Measurements from ENCODE around the gene RHBDL3.
A peak's percentile ranks its signal among the peaks of the same experiment; 100 is the strongest.
"Not testable (repeated sequence)": the region's sequence is repeated elsewhere in the genome, so short reads cannot be mapped to it uniquely, and the experiment has no call there.

Gene RHBDL3

DNA sequence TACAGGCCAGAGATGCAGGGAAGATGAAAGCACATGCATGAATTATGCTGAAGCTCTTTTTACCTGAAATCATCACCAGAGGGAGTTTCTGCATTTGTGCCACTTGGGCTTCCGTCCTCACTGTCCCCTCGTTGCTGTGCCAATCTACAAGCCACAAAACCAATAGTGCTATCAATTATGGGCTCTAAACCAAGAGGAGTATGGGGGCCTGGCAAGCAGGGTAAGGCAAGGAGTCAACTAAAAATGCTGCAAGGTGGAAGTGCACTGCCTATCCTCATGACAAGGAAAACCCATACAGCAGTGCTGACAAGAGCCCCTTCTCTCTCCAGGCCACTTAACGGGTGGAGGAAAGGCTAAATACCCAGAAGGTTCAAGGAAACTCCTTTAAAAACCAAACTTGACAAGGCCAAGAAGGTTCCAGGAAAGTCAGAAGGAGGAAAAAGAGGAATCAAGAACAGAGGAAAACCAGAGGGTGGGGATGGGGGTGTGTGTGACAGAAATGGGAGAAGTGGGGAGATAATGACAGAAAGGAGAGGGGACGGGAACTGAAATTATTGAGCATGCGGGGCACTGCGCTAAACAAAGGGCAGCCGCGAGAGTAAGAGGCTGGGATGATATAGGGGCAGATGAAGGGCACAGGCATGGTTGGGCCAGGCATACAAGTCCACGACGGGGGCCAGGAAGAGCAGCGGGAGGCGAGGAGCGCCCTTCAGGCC, 75.7 kb downstream of the RHBDL3 start:
- H3K4me3 Mint-ChIP-seq = peak overlapping the region; percentile 93 to 96
- ATAC-seq (replicated peaks) (peak; percentile 66 to 67), DNase-seq (no peak)
- H3K9me3 Mint-ChIP-seq = no peaks in the 10 kb centered on the region
- H3K36me3 Mint-ChIP-seq = peaks cover 7 to 11% of the 10 kb centered on the region in 2 donors
- no peaks in the 10 kb centered on the region for H3K27me3 Mint-ChIP-seq
- H3K27ac Mint-ChIP-seq = peak overlapping the region; percentile 97
- peaks cover 12 to 20% of the 10 kb centered on the region in 2 donors for H3K4me1 Mint-ChIP-seq

DNA sequence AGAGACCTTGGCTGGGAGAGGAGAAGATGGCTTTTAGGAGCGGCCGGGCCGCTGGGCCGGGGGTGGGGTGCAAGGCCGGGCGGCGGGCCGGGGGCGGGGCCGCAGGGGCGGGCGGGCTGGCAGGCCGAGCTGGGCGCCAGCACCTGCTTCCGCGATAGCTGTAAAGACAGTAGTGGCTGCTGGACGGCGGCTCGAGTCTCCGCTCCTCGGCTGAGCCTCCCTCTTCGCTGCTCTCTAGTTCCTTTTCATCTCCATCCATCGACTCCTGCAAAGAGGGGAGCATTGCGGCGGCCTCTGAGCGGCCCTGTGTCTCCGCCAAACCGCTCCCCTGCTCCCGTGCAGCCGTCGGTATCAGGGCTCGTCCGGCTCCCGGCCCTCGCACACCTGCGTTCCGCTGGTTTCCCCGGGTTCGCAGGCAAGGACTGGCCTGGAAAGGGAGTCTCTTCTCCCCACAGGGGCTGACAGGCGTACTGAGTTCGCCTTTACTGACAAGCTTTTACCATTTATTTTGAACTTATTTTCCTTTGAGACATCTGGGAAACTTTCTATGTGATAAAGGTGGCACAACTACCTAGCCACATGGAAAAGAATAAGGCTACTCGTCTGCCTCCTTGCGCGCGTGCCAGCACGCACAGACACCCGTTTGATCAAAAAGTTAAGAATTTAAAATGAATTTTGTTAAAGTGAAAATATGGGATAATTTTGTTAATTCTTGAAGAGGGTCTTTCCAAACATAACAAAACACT, 76.4 kb downstream of the RHBDL3 start, which contains the start of gene C17orf75:
Gene C17orf75, minus strand, starts transcription at position 317 of the 746 bp plus-strand sequence. Its CDS starts 34 bp downstream, at position 283.
- no peaks in the 10 kb centered on the region for H3K27me3 Mint-ChIP-seq

DNA sequence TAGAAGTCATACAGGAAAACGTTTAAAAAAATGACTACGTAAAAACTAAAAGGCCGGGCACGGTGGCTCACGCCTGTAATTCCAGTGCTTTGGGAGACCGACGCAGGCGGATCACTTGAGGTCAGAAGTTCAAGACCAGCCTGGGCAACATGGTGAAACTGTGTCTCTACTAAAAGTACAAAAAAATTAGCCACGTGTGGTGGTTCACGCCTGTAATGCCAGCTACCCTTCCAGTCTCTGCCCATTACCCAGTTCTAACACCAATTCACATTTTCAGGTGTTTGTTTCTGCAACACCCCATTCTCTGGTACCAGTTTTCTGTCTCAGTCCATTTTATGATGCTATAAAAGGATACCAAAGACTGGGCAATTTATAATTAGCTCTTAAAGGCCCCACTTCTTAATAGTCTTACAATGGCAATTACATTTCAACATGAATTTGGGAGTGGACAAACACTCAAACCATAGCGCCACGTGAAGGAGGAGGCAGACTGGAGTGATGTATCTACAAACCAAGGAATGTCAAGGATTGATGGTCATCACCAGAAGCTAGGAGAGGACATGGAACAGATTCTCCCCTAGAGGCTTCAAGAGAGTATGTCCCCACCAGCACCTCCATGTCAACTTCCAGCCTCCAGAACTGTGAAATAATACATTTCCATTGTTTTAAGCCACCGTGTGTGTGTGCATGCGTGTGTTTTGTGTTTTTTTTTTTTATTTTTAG, 77.1 kb downstream of the RHBDL3 start:
- ATAC-seq (replicated peaks) = no peak
- no peak for DNase-seq
- Mint-ChIP-seq H3K36me3 (peaks cover 2 to 8% of the 10 kb centered on the region in 2 donors), H3K27ac (peak overlapping the region; percentile 95), H3K27me3 (no peaks in the 10 kb centered on the region), H3K4me1 (peaks cover 12 to 20% of the 10 kb centered on the region in 2 donors), H3K4me3 (peak overlapping the region; percentile 93 to 96), H3K9me3 (no peaks in the 10 kb centered on the region)

More for the DNA sequence above, 76.4 kb downstream of the RHBDL3 start, which contains the start of gene C17orf75:
- peak within 1 kb of the TSS; percentile 97 for H3K27ac Mint-ChIP-seq
- peak within 1 kb of the TSS; percentile 93 to 96 for H3K4me3 Mint-ChIP-seq
- H3K4me1 Mint-ChIP-seq = peaks cover 12 to 20% of the 10 kb centered on the region in 2 donors
- peaks cover 7 to 11% of the 10 kb centered on the region in 2 donors for H3K36me3 Mint-ChIP-seq
- DNase-seq (peak; percentile 79), ATAC-seq (replicated peaks) (peak; percentile 92 to 94)
- no peaks in the 10 kb centered on the region for H3K9me3 Mint-ChIP-seq

DNA sequence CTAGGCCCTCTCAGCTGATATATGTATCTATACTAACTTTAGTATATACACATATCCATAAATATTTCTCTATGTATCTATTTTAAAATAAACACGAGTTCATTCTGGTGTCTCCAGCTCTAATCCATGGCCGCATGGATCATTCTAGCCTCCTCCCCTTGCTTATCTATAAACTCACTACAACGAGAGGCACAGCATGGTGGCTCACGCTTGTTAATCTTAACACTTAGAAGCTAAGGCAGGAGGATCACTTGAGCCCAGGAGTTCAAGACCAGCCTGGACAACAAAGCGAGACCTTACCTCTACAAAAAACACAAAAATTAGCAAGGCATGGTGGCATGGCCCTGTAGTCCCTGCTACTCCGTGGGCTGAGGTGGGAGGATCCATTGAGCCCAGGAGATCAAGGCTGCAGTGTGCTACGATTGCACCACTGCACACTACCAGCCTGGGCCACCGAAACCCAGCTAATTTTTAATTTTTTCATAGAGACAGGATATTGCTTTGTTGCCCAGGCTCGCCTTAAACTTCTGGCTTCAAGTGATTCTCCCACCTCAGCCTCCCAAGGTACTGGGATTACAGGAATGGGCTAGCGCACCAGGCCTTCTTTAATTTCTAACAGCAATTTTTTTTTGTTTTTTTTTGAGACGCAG, 80.4 kb downstream of the RHBDL3 start:
- H3K9me3 Mint-ChIP-seq = no peaks in the 10 kb centered on the region
- peaks cover 12 to 13% of the 10 kb centered on the region in 2 donors for H3K36me3 Mint-ChIP-seq
- H3K4me3 Mint-ChIP-seq = no peak overlapping the region
- ATAC-seq (replicated peaks) (no peak), DNase-seq (no peak)
- no peaks in the 10 kb centered on the region for H3K27me3 Mint-ChIP-seq
- H3K4me1 Mint-ChIP-seq = peaks cover 10 to 30% of the 10 kb centered on the region in 2 donors
- H3K27ac Mint-ChIP-seq = no peak overlapping the region

DNA sequence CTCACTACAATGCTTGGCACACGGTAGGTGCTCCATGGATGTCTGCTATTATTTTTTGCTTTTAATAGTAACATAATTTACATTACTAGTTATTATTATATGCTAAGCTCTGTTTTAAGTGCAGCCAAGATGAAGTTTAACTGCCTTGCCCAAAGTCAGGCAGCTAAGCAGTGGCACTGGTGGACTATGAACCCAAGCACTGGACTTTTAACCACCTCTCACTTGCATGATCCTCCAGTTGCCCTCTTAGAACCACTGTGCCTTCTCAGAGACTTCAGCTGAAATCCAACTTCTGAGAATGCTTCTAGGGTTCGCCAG, 82.8 kb downstream of the RHBDL3 start:
- no peaks in the 10 kb centered on the region for H3K9me3 Mint-ChIP-seq
- H3K4me1 Mint-ChIP-seq = peaks cover 2 to 15% of the 10 kb centered on the region in 2 donors
- peaks cover 13 to 17% of the 10 kb centered on the region in 2 donors for H3K36me3 Mint-ChIP-seq
- no peaks in the 10 kb centered on the region for H3K27me3 Mint-ChIP-seq
- H3K27ac Mint-ChIP-seq = peak overlapping the region; percentile 65
- DNase-seq = no peak
- ATAC-seq (replicated peaks) = no peak
- peak overlapping the region in 1 of 2 donors; percentile 50 for H3K4me3 Mint-ChIP-seq

DNA sequence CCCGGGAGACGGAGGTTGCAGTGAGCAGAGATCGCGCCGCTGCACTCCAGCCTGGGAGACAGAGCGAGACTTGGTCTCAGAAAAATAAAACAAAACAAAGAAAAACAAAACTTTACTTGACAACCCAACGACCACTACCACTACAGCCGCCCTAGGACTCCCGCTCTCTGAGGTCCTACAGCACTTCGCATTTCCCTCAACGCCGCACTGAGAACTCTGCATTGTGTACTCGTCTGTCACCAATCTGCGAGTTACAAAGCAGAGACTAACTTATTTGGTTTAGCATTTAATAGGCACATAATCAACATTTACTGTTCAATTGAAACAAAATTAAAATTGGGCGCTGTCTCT, 83.8 kb downstream of the RHBDL3 start:
- DNase-seq (no peak), ATAC-seq (replicated peaks) (peak in 1 of 2 donors; percentile 20)
- peak overlapping the region; percentile 99 for H3K27ac Mint-ChIP-seq
- no peaks in the 10 kb centered on the region for H3K27me3 Mint-ChIP-seq
- peaks cover 19 to 23% of the 10 kb centered on the region in 2 donors for H3K36me3 Mint-ChIP-seq
- H3K4me3 Mint-ChIP-seq = peak overlapping the region; percentile 92 to 94
- H3K9me3 Mint-ChIP-seq = no peaks in the 10 kb centered on the region
- H3K4me1 Mint-ChIP-seq = peaks cover 2 to 22% of the 10 kb centered on the region in 2 donors

DNA sequence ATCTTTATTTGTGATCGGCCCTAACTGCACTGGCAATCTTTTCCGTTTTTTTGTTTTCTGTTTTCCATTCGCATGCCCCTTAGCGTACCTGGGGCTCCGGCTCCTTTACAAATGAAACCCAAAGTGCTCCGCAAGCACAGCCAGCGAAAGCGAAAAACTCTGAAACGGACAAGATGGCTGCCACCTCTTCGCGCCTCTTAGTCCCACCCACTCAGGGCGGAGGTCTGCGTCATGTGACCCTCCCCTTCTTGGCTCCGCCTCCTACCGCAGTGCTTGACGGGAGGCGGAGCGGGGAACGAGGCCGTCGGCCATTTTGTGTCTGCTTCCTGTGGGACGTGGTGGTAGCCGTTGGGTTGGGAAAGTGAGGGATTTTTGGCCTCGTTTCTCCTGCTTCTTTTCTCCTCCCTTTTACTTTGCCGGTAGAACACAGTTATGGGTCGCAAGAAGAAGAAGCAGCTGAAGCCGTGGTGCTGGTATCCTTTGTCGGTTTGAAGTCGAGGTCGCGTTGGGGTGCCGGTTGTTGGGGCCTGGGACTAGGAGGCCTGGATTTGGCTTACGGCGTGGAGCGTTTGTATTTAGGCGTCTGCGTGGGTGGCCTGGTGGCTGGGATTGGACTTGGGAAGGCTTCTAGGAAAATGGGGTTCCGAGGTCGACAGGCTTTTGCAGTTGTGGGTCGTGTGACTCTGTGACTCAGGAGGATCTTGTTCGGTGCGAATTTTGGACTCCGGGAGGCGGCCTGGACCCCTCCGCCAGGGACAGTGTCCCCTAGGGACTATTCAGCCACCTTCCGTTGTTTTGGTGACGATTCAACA, 84.4 kb downstream of the RHBDL3 start, which contains the start of gene ZNF207:
Gene ZNF207, plus strand, starts transcription at position 304 of the 812 bp plus-strand sequence. Its CDS starts 129 bp downstream, at position 433.
- peak; percentile 96 to 97 for ATAC-seq (replicated peaks)
- peaks cover 22 to 28% of the 10 kb centered on the region in 2 donors for H3K36me3 Mint-ChIP-seq
- H3K4me3 Mint-ChIP-seq = peak within 1 kb of the TSS; percentile 92 to 94
- peak; percentile 92 for DNase-seq
- peaks cover 7 to 27% of the 10 kb centered on the region in 2 donors for H3K4me1 Mint-ChIP-seq
- H3K27me3 Mint-ChIP-seq = no peaks in the 10 kb centered on the region
- no peaks in the 10 kb centered on the region for H3K9me3 Mint-ChIP-seq
- peak within 1 kb of the TSS; percentile 99 for H3K27ac Mint-ChIP-seq

DNA sequence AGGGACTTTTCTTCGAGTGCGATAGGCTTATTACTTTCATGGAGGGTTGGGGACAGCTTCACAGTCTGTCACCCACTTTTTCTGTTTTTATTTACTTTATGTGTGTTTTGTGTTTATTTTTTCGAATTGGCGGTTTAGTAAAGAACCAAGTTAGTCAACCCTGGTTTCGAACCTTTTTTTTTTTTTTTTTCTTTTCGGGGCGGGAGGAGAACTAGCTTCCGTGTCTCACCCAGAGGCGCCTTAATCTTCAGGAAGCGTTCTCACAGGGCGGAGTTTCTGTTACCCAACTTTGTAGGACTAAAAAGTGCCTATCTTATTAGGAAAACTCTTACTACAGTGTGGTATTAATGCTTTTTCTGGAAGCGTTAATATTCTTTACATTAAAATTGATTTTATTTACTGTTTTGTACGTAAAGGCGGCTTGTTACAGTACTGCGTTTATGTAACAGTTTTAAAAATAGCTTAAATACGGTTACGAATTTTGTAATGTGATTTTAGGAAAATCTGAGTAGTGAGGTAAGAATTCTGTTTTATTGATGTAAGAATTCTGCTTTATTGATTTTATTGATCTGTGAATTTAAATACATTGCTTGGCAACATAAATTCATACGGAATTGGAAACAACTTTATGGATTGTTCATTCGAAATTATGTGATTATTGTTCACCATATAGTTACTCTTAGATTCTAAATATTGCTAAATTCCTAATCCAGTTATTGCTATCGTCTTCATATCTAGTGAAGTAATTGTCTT, 85.2 kb downstream of the RHBDL3 start:
- H3K4me1 Mint-ChIP-seq = peaks cover 14 to 35% of the 10 kb centered on the region in 2 donors

DNA sequence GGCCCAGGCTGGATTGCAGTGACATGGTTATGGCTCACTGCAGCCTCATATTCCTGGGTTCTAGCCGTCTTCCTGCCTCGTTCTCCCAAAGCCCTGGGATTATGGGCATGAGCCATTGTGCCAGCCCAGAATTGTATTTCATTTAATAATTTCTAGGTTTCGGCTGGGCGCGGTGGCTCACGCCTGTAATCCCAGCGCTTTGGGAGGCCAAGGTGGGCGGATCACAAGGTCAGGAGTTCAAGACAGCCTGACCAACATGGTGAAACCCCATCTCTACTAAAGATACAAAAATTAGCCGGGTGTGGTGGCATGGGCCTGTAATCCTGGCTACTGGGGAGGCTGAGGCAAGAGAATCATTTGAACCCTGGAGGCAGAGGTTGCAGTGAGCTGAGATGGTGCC, 87.1 kb downstream of the RHBDL3 start:
- not testable (repeated sequence) for H3K9me3 Mint-ChIP-seq; H3K27ac Mint-ChIP-seq; ATAC-seq (replicated peaks); H3K4me3 Mint-ChIP-seq; DNase-seq; H3K27me3 Mint-ChIP-seq
- Mint-ChIP-seq H3K36me3 (peaks cover 36 to 42% of the 10 kb centered on the region in 2 donors), H3K4me1 (peaks cover 18 to 37% of the 10 kb centered on the region in 2 donors)

More for the DNA sequence above, 85.2 kb downstream of the RHBDL3 start:
- Mint-ChIP-seq H3K27ac (peak overlapping the region; percentile 99), H3K27me3 (no peaks in the 10 kb centered on the region), H3K4me3 (peak overlapping the region; percentile 92 to 94), H3K36me3 (peaks cover 30 to 36% of the 10 kb centered on the region in 2 donors), H3K9me3 (no peaks in the 10 kb centered on the region)
- ATAC-seq (replicated peaks) = peak; percentile 45 to 49
- DNase-seq = peak; percentile 8

DNA sequence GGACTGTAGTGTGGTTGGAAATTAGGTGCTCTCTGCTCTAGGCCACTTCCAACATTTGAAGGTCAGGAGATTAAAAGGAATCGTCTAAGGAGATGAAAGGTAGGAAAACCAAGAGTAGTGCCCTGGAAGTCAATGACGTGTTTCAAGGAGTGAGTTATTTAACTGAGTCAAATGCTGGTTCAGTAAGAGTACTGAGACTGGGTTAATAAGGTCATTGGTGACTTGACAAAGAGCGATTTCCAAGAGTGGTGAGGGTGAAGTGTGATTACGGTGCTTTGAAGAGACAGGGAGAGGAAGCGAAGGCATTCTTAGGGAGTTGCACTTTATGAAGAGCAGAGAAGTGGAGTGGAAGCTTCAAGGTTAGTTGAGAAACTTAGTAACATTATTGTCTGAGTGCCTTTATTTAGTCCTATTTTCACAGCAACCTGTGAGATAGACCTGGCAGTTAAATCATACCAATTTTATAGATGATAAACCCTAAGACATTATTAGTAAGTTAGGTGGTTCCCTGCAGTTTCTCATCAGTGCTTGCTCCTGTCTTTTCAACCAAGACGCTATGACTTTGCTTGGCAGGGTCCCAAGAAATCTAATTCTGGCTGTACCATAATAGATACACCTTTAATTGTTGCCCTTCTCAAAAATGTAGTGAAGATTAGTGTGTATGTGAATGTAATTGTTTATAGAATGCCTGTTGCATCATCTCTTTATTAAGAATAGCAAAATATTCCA, 90.2 kb downstream of the RHBDL3 start:
- Mint-ChIP-seq H3K27ac (no peak overlapping the region), H3K9me3 (no peaks in the 10 kb centered on the region), H3K36me3 (peaks cover 26 to 38% of the 10 kb centered on the region in 2 donors), H3K4me1 (peaks cover 18 to 27% of the 10 kb centered on the region in 2 donors), H3K4me3 (peak overlapping the region in 1 of 2 donors; percentile 23), H3K27me3 (no peaks in the 10 kb centered on the region)
- no peak for DNase-seq
- no peak for ATAC-seq (replicated peaks)

DNA sequence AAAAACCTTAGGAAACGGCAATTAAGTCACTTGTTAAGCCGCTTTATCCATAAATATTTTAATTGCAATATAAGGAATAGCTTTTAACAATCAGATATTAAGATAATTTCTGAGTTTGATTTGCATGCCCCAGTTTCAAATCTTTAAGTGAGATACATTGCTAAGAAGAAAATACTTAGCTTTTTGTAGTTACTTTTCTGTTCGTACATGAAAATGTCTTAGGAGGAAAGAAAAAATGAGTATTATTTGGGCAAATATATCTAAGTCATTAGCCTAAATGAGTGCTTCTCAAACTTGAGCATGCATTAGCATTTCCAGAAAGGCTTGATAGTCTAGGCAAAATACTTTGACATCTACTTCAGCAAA, 90.7 kb downstream of the RHBDL3 start:
- Mint-ChIP-seq H3K27me3 (no peaks in the 10 kb centered on the region), H3K4me1 (peaks cover 18 to 27% of the 10 kb centered on the region in 2 donors), H3K9me3 (no peaks in the 10 kb centered on the region), H3K36me3 (peaks cover 26 to 40% of the 10 kb centered on the region in 2 donors), H3K27ac (no peak overlapping the region), H3K4me3 (no peak overlapping the region)
- no peak for DNase-seq
- no peak for ATAC-seq (replicated peaks)

DNA sequence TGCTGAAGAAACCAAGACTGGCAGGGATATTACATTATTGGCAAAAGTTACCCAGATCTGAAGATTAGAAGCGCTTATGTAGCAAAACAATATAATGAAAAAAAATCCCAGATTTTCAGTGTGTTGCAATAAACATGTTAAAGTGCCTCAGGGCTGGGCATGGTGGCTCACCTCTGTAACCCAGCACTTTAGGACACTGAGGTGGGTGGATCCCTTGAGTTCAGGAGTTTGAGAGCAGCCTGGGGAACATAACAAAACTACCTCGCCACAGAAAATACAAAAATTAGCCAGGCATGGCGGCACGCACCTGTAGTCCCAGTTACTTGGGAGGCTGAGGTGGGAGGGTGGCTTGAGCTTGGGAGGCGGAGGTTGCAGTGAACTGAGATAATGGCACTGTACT, 91.1 kb downstream of the RHBDL3 start:
- H3K4me3 Mint-ChIP-seq = no peak overlapping the region
- H3K9me3 Mint-ChIP-seq = no peaks in the 10 kb centered on the region
- H3K4me1 Mint-ChIP-seq = peaks cover 18 to 27% of the 10 kb centered on the region in 2 donors
- ATAC-seq (replicated peaks) (no peak), DNase-seq (no peak)
- H3K27ac Mint-ChIP-seq = no peak overlapping the region
- peaks cover 26 to 41% of the 10 kb centered on the region in 2 donors for H3K36me3 Mint-ChIP-seq
- no peaks in the 10 kb centered on the region for H3K27me3 Mint-ChIP-seq

Data from stimulated activated naive B cell treated with anti-CD40 and anti-IgM and Interleukin-4, amounts not matched to agents 10 μg/mL and 1 μg/mL and 100 μg/mL, for 72 hours (primary cell).